H54 (cell line): Measurements from ENCODE around the gene SH3TC1.

Source experiments
- DNase-seq: peaks from one replicate; pipeline ENCODE4 v3.0.0; 2011; ENCODE audit warnings: low spot score, mixed read lengths; ENCODE audit not compliant: insufficient read length
- FAIRE-seq: peaks from 3 replicates; lab custom pipeline; 2011; peaks lifted over from hg19 to GRCh38; lab: Jason Lieb, UNC
- POLR2A ChIP-seq: IDR thresholded peaks from 2 replicates; pipeline ENCODE4 v1.6.1; 2011; ENCODE audit warnings: low read depth, mild to moderate bottlenecking, low read length

SH3TC1 gene

DNA sequence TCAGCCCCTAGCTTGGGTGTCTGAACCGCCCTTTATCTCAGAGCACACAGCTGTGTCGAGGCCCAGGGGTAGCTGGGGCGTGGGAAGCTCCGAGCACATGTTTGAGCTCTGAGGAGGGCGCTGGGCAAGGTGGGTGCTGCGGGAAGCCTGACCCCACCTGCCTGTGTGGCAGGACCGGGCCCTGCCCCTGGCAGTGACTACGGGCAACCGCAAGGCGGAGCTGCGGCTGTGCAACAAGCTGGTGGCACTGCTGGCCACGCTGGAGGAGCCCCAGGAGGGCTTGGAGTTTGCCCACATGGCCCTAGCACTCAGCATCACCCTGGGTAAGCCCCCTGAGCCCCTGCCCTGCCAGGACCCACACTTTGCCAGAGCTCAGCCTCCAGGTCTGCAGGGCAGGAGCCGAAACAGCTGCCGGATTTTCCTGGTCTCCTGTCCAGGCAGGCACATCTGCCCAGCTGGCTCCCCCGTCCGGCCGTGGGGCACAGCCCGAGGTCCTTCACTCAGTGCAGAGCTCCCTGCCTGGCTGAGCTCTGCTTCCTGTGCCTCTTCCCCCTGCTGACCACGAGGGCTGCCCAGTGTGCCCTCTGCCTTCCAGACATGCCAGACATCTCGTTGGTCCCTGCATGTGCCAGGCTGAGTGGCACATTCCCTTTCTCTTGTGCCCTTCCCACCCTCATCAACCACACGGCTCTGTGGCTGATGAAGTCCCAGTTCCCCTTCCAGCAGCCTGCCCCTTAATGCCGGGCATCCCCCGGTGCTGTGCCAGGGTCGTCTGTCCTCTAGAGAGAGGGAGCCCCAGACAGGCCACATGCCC lies 37.2 kb downstream of the SH3TC1 start:
- FAIRE-seq (no peak), DNase-seq (no peak)
- TF ChIP-seq POLR2A: no peak

GRCh38 chr4:8236920-8237195 lies 37.8 kb downstream of the SH3TC1 start:
- FAIRE-seq (no peak), DNase-seq (no peak)
- no peak for TF ChIP-seq POLR2A

- TF ChIP-seq POLR2A: no peak
- no peak for DNase-seq
- FAIRE-seq: no peak
Measured at GRCh38 chr4:8237256-8237989, 38.3 kb downstream of the SH3TC1 start.

GRCh38 chr4:8238036-8238511 lies 39.0 kb downstream of the SH3TC1 start:
- DNase-seq: no peak
- FAIRE-seq: no peak
- no peak for TF ChIP-seq POLR2A

DNA sequence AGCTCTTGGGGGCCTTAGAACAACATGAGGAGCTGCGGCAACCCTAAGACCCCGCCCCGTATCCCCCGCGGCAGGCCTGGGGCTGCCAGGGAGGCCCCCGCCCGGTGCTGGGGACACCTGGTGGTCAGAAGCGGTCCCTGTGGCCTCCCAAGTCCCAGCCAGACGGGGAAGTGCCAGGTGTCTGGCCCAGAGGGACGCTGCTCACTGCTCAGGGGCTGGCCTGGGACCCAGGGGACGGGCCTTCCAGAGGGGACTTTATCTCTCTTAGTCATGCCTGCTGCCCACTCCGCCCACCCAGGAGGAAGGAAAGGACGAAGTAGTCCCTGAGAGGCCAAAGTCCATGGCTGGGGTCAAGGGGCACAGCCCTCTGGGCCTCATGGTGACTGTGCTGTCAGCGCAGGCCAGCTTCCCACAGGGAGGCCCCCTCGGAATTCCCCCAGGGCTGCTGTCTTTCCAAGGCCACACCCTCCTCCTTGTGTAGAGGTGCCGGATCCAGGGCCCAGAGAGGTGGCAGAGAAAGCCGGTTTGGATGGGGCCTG lies 39.5 kb downstream of the SH3TC1 start:
- FAIRE-seq (no peak), DNase-seq (no peak)
- TF ChIP-seq POLR2A: no peak

DNA sequence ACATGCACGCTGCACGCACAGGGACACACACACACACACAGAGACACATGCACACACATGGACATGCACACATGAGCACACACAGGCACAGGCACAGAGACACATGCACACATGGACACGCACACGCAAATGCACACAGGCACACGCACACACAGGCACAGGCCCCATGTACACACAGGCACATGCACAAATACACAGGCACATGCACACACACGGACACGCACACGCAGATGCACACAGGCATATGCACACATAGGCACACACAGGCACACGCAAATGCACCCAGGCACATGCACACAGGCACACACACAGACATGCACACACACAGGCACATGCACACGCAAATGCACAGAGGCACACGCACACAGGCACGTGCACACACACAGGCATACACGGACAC lies 40.1 kb downstream of the SH3TC1 start:
- DNase-seq (no peak), FAIRE-seq (no peak)
- no peak for TF ChIP-seq POLR2A

DNA sequence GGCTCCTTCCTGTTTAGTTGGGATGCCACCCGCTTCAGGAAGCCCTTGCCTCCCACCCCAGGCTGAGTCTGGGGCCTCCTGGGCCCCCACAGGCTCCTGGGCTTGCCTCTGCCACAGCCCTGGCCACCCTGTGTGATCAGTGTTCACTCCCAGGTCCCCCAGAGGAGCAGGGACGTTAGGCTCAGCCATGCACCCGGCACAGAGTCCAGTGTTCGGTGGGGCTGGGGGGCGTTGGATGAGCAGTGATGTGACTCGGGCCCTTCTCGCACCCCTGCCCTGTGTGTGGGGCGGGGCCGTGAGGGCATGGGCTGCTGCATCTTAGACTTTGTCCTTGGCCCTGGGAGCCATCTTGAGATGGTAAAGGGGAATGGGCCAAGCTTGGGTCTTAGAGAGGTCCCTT lies 40.6 kb downstream of the SH3TC1 start:
- no peak for TF ChIP-seq POLR2A
- DNase-seq (no peak), FAIRE-seq (no peak)

DNA sequence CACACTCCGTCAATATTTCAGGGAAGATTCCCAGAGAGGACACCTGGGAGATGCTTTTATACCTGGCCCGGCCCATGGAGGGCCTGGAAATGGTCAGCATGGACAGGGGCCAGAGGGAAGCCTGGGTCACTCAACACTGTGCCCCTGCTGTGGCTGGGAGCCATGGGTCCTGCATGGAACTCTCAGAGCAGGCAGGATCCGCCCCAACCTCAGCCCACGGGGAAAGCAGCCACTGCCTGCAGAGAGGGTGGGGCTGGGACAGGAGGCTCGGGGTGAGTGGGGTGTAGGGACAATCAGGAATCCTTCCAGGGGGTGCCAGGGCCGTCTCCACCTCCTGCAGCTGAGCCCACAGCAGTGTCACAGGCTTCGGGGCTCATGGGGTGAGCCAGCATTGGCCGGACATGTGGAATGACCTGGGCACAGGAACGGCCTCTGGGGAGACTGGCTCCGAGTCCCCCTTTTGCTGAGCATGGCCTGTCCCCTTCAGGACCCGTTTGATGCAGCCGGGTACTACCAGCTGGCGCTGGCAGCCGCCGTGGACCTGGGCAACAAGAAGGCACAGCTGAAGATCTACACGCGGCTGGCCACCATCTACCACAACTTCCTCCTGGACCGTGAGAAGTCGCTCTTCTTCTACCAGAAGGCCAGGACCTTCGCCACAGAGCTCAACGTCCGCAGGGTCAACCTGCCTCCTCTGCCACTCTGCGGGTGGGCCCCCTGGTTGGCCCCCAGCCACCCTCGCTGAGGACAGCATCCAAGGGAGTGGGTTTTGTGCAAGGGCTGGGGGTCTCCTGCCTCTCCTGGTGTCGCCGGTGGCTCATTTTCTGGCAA lies 41.3 kb downstream of the SH3TC1 start:
- TF ChIP-seq POLR2A: no peak
- DNase-seq (no peak), FAIRE-seq (no peak)

- TF ChIP-seq POLR2A: no peak
- FAIRE-seq: no peak
Measured at GRCh38 chr4:8241211-8241779, 42.2 kb downstream of the SH3TC1 start.

DNA sequence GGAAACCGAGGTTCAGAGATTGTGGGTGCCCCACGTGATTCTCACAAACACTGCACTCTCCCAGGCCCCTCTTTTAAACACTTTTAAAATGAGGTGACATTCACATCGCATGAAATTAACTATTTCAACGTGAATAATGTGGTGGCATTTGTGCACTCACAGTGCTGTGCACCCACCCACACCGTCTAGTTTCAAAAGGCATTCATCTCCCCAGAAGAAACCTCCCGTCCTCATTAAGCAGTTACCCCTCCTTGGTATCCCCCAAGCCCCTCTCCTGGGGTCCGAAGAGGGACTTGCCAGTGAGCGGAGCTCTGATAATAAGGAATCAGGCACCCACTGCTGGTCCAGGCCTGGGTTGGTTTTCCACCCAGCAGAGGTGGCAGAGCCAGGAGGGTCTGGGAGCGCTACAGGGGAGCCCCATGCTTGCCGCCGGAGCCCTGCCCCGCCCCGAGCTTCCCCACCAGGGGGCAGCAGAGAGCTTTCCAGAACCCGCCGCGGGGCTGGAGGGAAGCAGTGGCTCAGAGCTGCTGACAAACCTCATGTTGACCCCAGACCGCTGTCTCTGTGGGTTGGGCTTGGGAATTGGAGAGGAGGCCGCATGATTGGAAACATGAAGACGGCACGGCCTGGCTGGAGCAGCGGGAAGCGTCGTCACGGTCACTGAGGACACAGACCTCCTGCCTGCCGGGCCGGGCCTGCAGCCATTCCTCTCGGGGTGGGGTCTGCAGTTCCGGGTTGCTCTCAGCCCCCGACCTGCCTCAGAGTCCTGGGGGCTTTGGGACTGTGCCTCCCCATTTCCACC lies 43.0 kb downstream of the SH3TC1 start:
- no peak for TF ChIP-seq POLR2A

More at GRCh38 chr4:8241211-8241779, 42.2 kb downstream of the SH3TC1 start:
- no peak for DNase-seq

GRCh38 chr4:8242782-8243560 lies 43.9 kb downstream of the SH3TC1 start:
- no peak for DNase-seq
- no peak for TF ChIP-seq POLR2A
- no peak for FAIRE-seq

More for the DNA sequence above, 43.0 kb downstream of the SH3TC1 start:
- FAIRE-seq (no peak), DNase-seq (peak; percentile 73)
